T-helper 2 cell treated with Interferon-gamma antibody and Interleukin-4, amounts not matched to agents 100 ng/mL and 5 ng/mL, for 36 hours (primary cell): ENCODE data around the gene GALNT2. TPM values are rescaled to one million over a fixed set of nuclear protein-coding genes. Genes with fewer than 3 reads are reported as not detected.

Experiments
- intact Hi-C: fragments of 100-400 bp; cut with micrococcal nuclease; formaldehyde crosslinking; loops from one replicate; pipeline ENCODE4 v1.15.1; 2023
- total RNA-seq: library from RNA; stranded (reverse); gene quantifications from 2 replicates; pipeline ENCODE4 v1.2.3, GENCODE V29; 2022

Gene GALNT2
- total RNA-seq, 1 donor from 2014 or later, result 26.6 TPM

DNA sequence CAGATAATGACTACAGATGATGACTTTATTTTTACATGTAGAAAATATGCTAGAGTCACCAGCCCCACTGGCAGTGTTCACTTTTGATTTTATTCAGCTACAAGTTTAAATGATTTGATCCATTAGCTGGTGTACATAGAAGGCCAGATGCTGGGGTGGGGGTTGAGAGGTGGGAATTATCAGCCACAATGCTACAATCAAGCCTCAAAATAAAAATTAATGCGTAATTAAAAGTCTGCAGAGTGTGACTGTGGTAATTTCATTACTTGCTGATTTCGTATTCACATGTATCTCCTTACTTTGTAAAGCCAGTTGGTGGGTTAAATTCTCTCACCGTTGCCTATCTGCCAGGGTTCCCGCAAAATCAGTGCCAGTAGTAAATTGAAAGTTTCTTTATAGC lies 109.3 kb downstream of the GALNT2 start:
- intact Hi-C loops, result no loop called here

DNA sequence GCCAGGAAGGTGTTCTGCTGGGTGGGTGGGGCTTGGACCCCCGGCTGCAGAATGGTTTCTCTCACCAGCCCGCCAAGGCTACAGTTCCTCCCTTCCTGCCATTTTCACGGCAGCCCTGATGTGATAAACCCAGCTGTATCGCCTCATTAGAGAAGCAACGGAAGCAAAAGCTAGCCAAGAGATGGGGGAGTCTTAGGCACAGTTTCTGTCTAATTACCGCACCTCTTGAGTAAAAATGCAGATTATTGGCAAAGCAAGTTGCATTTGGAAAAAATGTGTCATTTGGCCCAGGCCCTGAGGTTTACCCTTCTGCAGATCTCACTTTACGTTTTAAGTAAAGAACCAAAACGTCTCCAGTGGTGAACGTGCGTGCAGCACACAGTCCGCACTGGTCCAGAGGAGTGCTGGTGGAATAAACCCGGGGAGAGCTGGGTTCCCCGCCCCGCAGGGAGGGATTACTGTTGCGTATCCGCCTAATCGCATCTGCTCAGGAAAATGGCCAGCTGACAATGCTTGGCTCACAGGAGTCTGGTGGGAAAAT lies 109.9 kb downstream of the GALNT2 start:
- intact Hi-C loops, result no loop called here

GRCh38 chr1:230179249-230179648 lies 112.2 kb downstream of the GALNT2 start:
- intact Hi-C loops, result no loop called here

GRCh38 chr1:230185076-230186001 lies 118.3 kb downstream of the GALNT2 start:
- intact Hi-C loops, result loop anchor here (2.0 kb wide), 1 partner anchor 21 kb away; no protein-coding TSS in a partner anchor

GRCh38 chr1:230186003-230186863 lies 119.2 kb downstream of the GALNT2 start:
- intact Hi-C loops, result loop anchor here (2.0 kb wide), 1 partner anchor 21 kb away; no protein-coding TSS in a partner anchor

DNA sequence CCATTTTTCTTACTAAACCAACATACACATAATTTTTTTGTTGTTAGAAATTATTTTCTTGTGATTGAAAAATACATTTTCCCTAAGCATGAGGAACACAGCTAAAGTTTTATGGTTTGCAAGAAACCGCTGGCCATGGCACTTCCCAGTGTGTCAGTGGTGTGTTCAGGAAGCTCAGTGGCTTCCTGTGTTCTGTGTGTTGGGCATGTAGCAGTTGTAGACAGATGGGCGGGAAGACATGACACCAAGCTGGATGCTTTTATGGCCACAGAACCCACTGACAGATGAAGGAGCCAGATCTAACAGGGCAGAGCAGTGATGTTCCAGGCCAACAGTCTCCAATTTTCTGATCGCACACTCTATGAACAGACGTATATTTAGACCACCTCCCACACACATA lies 119.8 kb downstream of the GALNT2 start:
- intact Hi-C loops, result loop anchor here (2.0 kb wide), 1 partner anchor 20 kb away; no protein-coding TSS in a partner anchor

DNA sequence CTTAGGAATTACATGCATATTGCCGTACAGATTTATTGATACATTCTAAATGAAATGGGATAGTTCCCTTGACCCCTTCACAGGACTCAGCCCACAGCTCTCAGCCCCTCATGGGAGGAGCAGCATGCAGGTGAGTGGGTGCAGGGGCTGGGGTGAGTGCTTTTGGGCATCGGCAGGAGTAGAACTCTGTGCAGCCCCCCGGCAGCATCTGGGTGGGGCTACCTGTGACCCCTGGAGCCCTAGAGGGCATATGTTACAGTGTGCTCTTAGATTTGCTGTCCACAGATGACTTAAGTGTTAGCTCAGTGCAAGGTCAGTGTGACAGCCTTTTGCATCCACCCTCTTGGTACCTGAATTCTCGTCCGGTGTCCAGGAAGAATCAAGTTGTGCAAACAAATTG lies 120.3 kb downstream of the GALNT2 start:
- intact Hi-C loops, result loop anchor here (2.0 kb wide), 1 partner anchor 20 kb away; no protein-coding TSS in a partner anchor

- intact Hi-C loops, result no loop called here
Measured at GRCh38 chr1:230188826-230189225, 121.8 kb downstream of the GALNT2 start.

- intact Hi-C loops, result no loop called here
Measured at GRCh38 chr1:230189341-230189740, 122.3 kb downstream of the GALNT2 start.

- intact Hi-C loops, result no loop called here
Measured at GRCh38 chr1:230189824-230190223, 122.8 kb downstream of the GALNT2 start.

DNA sequence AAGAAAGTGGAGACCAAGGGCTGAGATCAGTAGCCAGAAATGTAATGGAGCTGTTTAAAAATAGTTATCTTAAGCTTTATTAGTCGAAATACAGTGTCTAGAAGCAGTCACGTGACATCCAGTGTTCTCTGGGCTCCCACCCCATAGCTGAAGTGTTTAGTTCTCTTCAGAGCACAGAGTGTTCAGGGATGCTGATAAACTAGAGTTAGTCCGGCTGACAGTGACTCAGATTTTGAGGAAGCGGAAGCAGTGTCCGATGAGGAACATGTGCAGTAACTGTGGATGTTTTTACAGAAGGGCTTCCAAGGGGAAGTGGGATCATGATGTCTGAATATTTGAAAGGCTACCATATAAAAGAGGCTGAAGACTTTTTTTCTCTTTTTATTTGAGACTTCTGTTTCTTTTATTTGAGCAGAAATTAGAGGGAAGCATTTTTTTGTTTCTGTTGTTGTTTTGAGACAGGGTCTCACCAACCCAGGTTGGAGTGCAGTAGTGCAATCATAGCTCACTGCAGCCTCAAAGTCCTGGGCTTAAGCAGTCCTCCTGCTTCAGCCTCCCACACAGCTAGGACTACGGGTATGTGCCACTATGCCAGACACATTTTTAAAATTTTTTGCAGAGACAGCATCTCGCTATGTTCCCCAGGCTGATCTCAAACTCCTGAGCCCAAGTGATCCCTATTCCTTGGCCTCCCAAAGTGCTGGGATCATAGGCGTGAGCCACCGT lies 124.2 kb downstream of the GALNT2 start:
- intact Hi-C loops, result no loop called here

GRCh38 chr1:230191855-230192254 lies 124.8 kb downstream of the GALNT2 start:
- intact Hi-C loops, result no loop called here

GRCh38 chr1:230194525-230194924 lies 127.5 kb downstream of the GALNT2 start:
- intact Hi-C loops, result no loop called here

DNA sequence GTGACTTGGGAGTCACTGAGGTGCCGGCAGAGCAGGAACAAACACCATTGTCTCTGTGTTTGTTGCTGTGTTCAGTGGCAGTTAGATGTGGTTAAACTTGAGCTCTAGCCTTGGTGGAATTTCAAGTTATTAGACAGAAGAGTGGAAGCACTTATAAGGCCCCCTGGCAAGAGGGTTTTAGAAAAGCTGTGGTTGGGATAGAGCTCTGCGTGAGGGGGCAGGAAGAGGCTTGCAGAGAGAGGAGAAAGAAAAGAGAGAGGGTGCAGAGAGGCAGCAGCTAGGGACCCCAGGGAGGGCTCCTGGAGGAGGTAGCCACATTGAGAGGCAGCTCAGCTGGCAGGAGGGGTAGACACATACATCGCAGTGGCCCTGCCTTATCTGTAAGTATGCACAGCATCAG lies 128.2 kb downstream of the GALNT2 start:
- intact Hi-C loops, result no loop called here

DNA sequence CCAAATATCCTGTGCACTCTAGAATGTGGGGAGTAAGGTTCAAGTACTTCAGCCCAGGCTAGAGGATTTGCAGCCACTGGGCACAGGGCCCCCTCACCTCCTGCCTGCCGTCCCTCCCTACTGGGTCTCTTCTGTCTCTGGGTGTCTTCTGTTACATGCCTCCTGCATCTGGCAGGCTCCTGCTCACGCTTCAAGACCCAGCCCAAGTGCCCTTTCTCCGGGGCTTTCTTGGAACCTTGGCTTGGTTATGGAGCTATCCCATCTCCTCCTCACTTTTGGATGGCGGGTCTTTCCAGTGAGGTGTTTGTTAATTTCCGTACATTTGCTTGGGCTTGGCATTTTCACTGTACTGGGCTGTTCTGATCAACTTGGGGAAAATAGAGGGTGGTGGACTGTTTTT lies 129.0 kb downstream of the GALNT2 start:
- intact Hi-C loops, result no loop called here

- intact Hi-C loops, result no loop called here
Measured at GRCh38 chr1:230197644-230198567, 130.9 kb downstream of the GALNT2 start.

DNA sequence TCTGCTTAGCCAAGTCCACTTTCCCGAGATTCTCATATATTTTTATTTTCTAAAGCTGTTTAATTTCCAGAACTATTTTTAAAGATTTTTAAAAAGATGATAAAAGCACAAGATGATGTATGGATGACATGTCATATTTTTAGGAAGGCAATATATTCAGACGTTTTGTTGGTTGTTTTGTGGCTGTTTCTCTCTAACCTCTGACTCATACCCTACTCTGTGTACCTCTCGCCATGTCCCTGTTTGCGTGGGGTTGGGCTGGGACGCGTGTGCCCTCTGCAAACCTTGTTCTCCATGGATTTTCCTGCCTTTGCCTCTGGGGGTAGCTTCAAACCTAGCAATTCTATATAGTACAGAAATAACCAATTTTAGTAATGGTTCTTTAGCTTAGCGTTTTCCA lies 132.0 kb downstream of the GALNT2 start:
- intact Hi-C loops, result no loop called here

- intact Hi-C loops, result no loop called here
Measured at GRCh38 chr1:230199554-230199953, 132.5 kb downstream of the GALNT2 start.

- intact Hi-C loops, result no loop called here
Measured at GRCh38 chr1:230200276-230200675, 133.2 kb downstream of the GALNT2 start.

DNA sequence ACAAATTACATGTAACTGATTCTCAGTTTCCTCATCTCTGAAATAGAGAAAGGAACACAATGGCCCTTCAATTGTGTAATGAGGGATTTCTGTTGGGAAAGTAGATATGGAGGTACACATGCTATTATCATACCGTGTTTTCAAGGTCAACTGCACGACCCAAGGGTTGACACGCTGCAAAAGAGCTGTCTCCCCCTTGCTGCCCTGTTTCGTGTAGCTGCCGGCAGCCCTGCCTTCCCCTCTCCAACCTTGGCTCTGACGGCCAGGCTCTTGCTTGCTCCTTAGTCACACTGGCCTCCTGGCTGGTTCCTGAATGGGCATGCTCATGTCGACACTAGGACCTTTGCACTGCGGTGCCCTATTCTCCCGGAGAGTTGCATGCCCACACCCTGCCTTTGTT lies 134.4 kb downstream of the GALNT2 start:
- intact Hi-C loops, result no loop called here
